GM19043 (cell line): ENCODE data around the gene PGRMC2.
A peak's percentile ranks its signal among the peaks of the same experiment; 100 is the strongest.

Experiments
- ATAC-seq: cut with Tn5 transposase; IDR thresholded peaks from one replicate; pipeline ENCODE4 v1.9.1; 2021; ENCODE audit warnings: low read depth; ENCODE audit not compliant: unreplicated experiment

PGRMC2 gene

GRCh38 chr4:128301979-128302378, 14.4 kb upstream of the PGRMC2 start:
- no peak for ATAC-seq

- ATAC-seq, result no peak
Observed at GRCh38 chr4:128299848-128300247, 12.2 kb upstream of the PGRMC2 start.

GRCh38 chr4:128298852-128299251, 11.2 kb upstream of the PGRMC2 start:
- peak; percentile 62 for ATAC-seq

GRCh38 chr4:128298146-128298758, 10.6 kb upstream of the PGRMC2 start:
- ATAC-seq, result no peak

GRCh38 chr4:128295255-128295654, 7.6 kb upstream of the PGRMC2 start:
- no peak for ATAC-seq

GRCh38 chr4:128294464-128294863, 6.9 kb upstream of the PGRMC2 start:
- no peak for ATAC-seq

- ATAC-seq, result no peak
Observed at GRCh38 chr4:128292349-128292748, 4.7 kb upstream of the PGRMC2 start.

GRCh38 chr4:128291096-128291495, 3.5 kb upstream of the PGRMC2 start:
- no peak for ATAC-seq

GRCh38 chr4:128290526-128290925, 2.9 kb upstream of the PGRMC2 start:
- ATAC-seq, result no peak

GRCh38 chr4:128289523-128290158, 2.0 kb upstream of the PGRMC2 start:
- ATAC-seq, result no peak

- ATAC-seq, result no peak
Observed at GRCh38 chr4:128288689-128289106, 1.1 kb upstream of the PGRMC2 start.

GRCh38 chr4:128287871-128288688, 467 bp upstream of the PGRMC2 start:
- ATAC-seq, result peak; percentile 74

- peak; percentile 18 for ATAC-seq
Observed at GRCh38 chr4:128286474-128287058, 1.0 kb downstream of the PGRMC2 start.

- ATAC-seq, result no peak
Observed at GRCh38 chr4:128285085-128285997, 2.3 kb downstream of the PGRMC2 start.

- no peak for ATAC-seq
Observed at GRCh38 chr4:128284317-128284716, 3.3 kb downstream of the PGRMC2 start.

GRCh38 chr4:128283071-128283470, 4.5 kb downstream of the PGRMC2 start:
- no peak for ATAC-seq

GRCh38 chr4:128282516-128282915, 5.1 kb downstream of the PGRMC2 start:
- ATAC-seq, result no peak

- no peak for ATAC-seq
Observed at GRCh38 chr4:128281354-128281753, 6.3 kb downstream of the PGRMC2 start.

GRCh38 chr4:128279624-128280225, 7.9 kb downstream of the PGRMC2 start:
- ATAC-seq, result no peak

GRCh38 chr4:128277856-128278255, 9.8 kb downstream of the PGRMC2 start:
- ATAC-seq, result no peak
